Mesendoderm (in vitro differentiated cells): ENCODE measurements around the gene TCF4.
"Not testable (repeated sequence)": the region's sequence is repeated elsewhere in the genome, so short reads cannot be mapped to it uniquely, and the experiment has no call there.

Experiments used
- DNase-seq: peaks from one replicate; pipeline ENCODE4 v3.0.0; 2013
- H2AK5ac ChIP-seq: 2 replicates; pipeline ENCODE4 v1.6.1; 2013; ENCODE audit warnings: low read length, inconsistent platforms
- H2BK120ac ChIP-seq: 2 replicates; pipeline ENCODE4 v1.6.1; 2013; ENCODE audit warnings: low read depth, mild to moderate bottlenecking, low read length, moderate library complexity, mixed read lengths
- H2BK15ac ChIP-seq: replicated peaks from 2 replicates; pipeline ENCODE4 v1.6.1; 2013; ENCODE audit warnings: low read depth, mild to moderate bottlenecking, moderate library complexity
- H2BK5ac ChIP-seq: 2 replicates; pipeline ENCODE4 v1.6.1; 2013; ENCODE audit warnings: low read length, inconsistent platforms
- H3K18ac ChIP-seq: 2 replicates; pipeline ENCODE4 v1.6.1; 2013; ENCODE audit warnings: mild to moderate bottlenecking, low read length, mixed read lengths
- H3K23ac ChIP-seq: one replicate; pipeline ENCODE4 v1.6.1; 2013; ENCODE audit warnings: low read length
- H3K27ac ChIP-seq: 2 replicates; pipeline ENCODE4 v1.5.1; 2013; ENCODE audit warnings: low read depth, mild to moderate bottlenecking, inconsistent platforms, low read length, moderate library complexity
- H3K27me3 ChIP-seq: 2 replicates; pipeline ENCODE4 v1.6.1; 2013; ENCODE audit warnings: low read length, control low read depth, mild to moderate bottlenecking, inconsistent platforms; ENCODE audit not compliant: insufficient read depth, poor library complexity
- H3K36me3 ChIP-seq: 2 replicates; pipeline ENCODE4 v1.6.1; 2013; ENCODE audit warnings: low read length, inconsistent platforms; ENCODE audit not compliant: control insufficient read depth, insufficient read depth
- H3K4ac ChIP-seq: one replicate; pipeline ENCODE4 v1.6.1; 2013; ENCODE audit warnings: low read depth, mild to moderate bottlenecking, low read length, moderate library complexity
- H3K4me1 ChIP-seq: 2 replicates; pipeline ENCODE4 v1.6.1; 2013; ENCODE audit warnings: low read depth, low read length, inconsistent platforms; ENCODE audit not compliant: control insufficient read depth
- H3K4me2 ChIP-seq: 2 replicates; pipeline ENCODE4 v1.6.1; 2013; ENCODE audit warnings: low read length
- H3K4me3 ChIP-seq: 2 replicates; pipeline ENCODE4 v1.5.1; 2013; ENCODE audit warnings: mild to moderate bottlenecking, low read length
- H3K56ac ChIP-seq: one replicate; pipeline ENCODE4 v1.6.1; 2013; ENCODE audit warnings: low read length
- H3K79me1 ChIP-seq: 2 replicates; pipeline ENCODE4 v1.6.1; 2013; ENCODE audit warnings: low read length, inconsistent platforms
- H3K79me2 ChIP-seq: 2 replicates; pipeline ENCODE4 v1.6.1; 2013; ENCODE audit warnings: mild to moderate bottlenecking, low read length; ENCODE audit not compliant: control insufficient read depth, insufficient read depth
- H3K9ac ChIP-seq: 2 replicates; pipeline ENCODE4 v1.6.1; 2013; ENCODE audit warnings: low read length, inconsistent platforms
- H4K5ac ChIP-seq: one replicate; pipeline ENCODE4 v1.6.1; 2013; ENCODE audit warnings: low read length
- H4K8ac ChIP-seq: one replicate; pipeline ENCODE4 v1.6.1; 2013; ENCODE audit warnings: low read depth, mild to moderate bottlenecking, control low read depth, low read length, moderate library complexity
- WGBS: extraction: QIAGEN DNeasy Blood & Tissue Kit; methylation state at CpG from one replicate; pipeline ENCODE4 v1.1.7; 2013; ENCODE audit warnings: low lambda C conversion rate, missing lambda C conversion rate; ENCODE audit not compliant: insufficient coverage; ENCODE audit errors: extremely low coverage; 5-methylcytosine and 5-hydroxymethylcytosine counted together

TCF4 gene

DNA sequence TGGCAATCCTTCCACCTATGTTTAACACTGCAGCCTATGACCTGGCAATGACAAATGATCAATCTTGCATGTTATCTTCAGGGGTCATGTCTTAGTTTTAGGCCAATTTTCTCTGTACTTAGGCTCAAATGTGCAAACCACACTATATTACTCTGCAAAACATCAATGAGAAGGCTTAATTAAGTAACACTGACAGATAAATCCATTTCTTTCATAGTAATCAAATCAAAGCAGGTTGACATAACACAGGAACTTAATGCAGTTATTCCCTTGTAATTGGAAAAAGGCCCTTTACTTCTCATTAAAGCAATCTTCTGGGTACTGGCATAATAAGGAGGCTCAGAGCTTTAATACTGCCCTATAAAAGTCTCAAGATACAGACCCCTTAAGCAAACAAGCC lies 114.4 kb downstream of the TCF4 start:
- H3K4me2 ChIP-seq: no peak overlapping the region

GRCh38 chr18:55473058-55473457 lies 114.9 kb downstream of the TCF4 start:
- Histone ChIP-seq H3K4ac (no peak overlapping the region), H3K56ac (no peak overlapping the region), H3K27ac (no peak overlapping the region), H4K8ac (no peak overlapping the region), H3K36me3 (no peaks in the 10 kb centered on the region), H3K27me3 (no peaks in the 10 kb centered on the region), H3K18ac (no peak overlapping the region), H3K23ac (no peak overlapping the region), H3K79me2 (peaks cover 17% of the 10 kb centered on the region), H3K4me2 (no peak overlapping the region), H3K9ac (no peak overlapping the region), H2BK120ac (no peak overlapping the region), H3K4me3 (no peak overlapping the region), H3K4me1 (peaks cover 2% of the 10 kb centered on the region), H4K5ac (no peak overlapping the region), H2BK15ac (no peak overlapping the region), H2BK5ac (no peak overlapping the region), H3K79me1 (peaks cover 16% of the 10 kb centered on the region), H2AK5ac (no peak overlapping the region)
- no peak for DNase-seq
- WGBS: 100% methylated on average over 1 of the region's 2 CpGs

More for the DNA sequence above, 114.4 kb downstream of the TCF4 start:
- H3K79me1 ChIP-seq: peaks cover 15% of the 10 kb centered on the region
- H2AK5ac ChIP-seq: no peak overlapping the region
- H4K5ac ChIP-seq: no peak overlapping the region
- no peak overlapping the region for H4K8ac ChIP-seq
- H3K4me1 ChIP-seq: peaks cover 2% of the 10 kb centered on the region
- H3K9ac ChIP-seq: no peak overlapping the region
- H3K79me2 ChIP-seq: peaks cover 15% of the 10 kb centered on the region
- H2BK5ac ChIP-seq: no peak overlapping the region
- H3K27me3 ChIP-seq: no peaks in the 10 kb centered on the region
- no peaks in the 10 kb centered on the region for H3K36me3 ChIP-seq
- no peak overlapping the region for H3K23ac ChIP-seq
- H2BK15ac ChIP-seq: no peak overlapping the region
- no peak for DNase-seq
- H2BK120ac ChIP-seq: no peak overlapping the region
- no peak overlapping the region for H3K27ac ChIP-seq
- no peak overlapping the region for H3K18ac ChIP-seq
- no peak overlapping the region for H3K56ac ChIP-seq
- H3K4ac ChIP-seq: no peak overlapping the region
- H3K4me3 ChIP-seq: no peak overlapping the region

DNA sequence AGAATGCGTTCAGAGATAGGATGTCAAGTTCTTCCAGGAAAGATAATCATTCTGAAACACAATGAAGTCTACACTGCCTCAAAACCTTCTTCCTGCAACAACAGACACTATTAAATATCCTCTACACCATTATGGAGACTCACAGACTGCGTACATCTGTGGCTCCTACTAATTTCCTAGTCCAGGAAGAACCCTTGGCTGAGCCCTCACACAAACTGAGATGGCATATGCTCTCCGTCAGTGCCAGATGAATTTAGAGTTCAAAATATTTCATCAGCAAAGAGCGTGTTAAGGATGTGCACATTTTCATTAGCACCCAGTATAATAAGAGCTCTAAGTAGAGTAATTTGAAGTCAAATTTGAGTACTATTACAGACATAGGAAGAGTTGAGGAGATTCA lies 117.2 kb downstream of the TCF4 start:
- H3K36me3 ChIP-seq: no peaks in the 10 kb centered on the region
- H3K56ac ChIP-seq: no peak overlapping the region
- no peak overlapping the region for H3K4me2 ChIP-seq
- H3K79me2 ChIP-seq: peaks cover 20% of the 10 kb centered on the region
- H3K18ac ChIP-seq: no peak overlapping the region
- no CpG with 5 or more reads among the region's 4 CpGs for WGBS
- H3K4me3 ChIP-seq: no peak overlapping the region
- H3K27ac ChIP-seq: no peak overlapping the region
- H3K79me1 ChIP-seq: peaks cover 14% of the 10 kb centered on the region
- H3K4me1 ChIP-seq: peaks cover 10% of the 10 kb centered on the region
- H2BK15ac ChIP-seq: no peak overlapping the region
- no peak overlapping the region for H3K4ac ChIP-seq
- H4K8ac ChIP-seq: no peak overlapping the region
- no peaks in the 10 kb centered on the region for H3K27me3 ChIP-seq
- no peak overlapping the region for H2AK5ac ChIP-seq
- H2BK5ac ChIP-seq: no peak overlapping the region
- DNase-seq: no peak
- H2BK120ac ChIP-seq: no peak overlapping the region
- H4K5ac ChIP-seq: no peak overlapping the region
- no peak overlapping the region for H3K9ac ChIP-seq
- no peak overlapping the region for H3K23ac ChIP-seq

DNA sequence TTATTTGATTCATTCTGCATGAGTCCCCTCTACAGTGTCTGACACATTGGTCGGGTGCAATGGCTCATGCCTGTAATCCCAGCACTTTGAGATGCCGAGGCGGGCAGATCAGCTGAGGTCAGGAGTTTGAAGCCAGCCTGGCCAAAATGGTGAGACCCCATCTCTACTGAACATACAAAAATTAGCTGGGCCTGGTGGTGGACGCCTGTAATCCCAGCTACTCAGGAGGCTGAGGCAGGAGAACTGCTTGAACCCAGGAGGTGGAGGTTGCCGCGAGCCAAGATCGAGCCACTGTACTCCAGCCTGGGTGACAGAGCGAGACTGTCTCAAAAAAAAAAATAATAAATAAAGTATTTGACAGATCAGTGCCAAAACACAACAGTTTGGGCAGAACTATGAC lies 118.9 kb downstream of the TCF4 start:
- not testable (repeated sequence) for H3K23ac ChIP-seq, H3K4ac ChIP-seq, H3K27me3 ChIP-seq, H3K4me3 ChIP-seq, H2BK15ac ChIP-seq, H2BK120ac ChIP-seq, H4K8ac ChIP-seq, H4K5ac ChIP-seq, H2BK5ac ChIP-seq, H3K27ac ChIP-seq, DNase-seq, H2AK5ac ChIP-seq, H3K36me3 ChIP-seq, H3K56ac ChIP-seq, H3K4me2 ChIP-seq, H3K9ac ChIP-seq, H3K18ac ChIP-seq
- WGBS: no CpG with 5 or more reads among the region's 8 CpGs
- peaks cover 10% of the 10 kb centered on the region for H3K4me1 ChIP-seq
- peaks cover 20% of the 10 kb centered on the region for H3K79me2 ChIP-seq
- peaks cover 13% of the 10 kb centered on the region for H3K79me1 ChIP-seq

- Histone ChIP-seq H3K4ac (no peak overlapping the region), H2BK5ac (no peak overlapping the region), H4K5ac (no peak overlapping the region), H3K27ac (no peak overlapping the region), H3K4me3 (no peak overlapping the region), H4K8ac (no peak overlapping the region), H3K18ac (no peak overlapping the region), H3K27me3 (no peaks in the 10 kb centered on the region), H2AK5ac (no peak overlapping the region), H3K4me2 (no peak overlapping the region), H3K4me1 (peaks cover 9% of the 10 kb centered on the region), H3K23ac (no peak overlapping the region), H3K36me3 (no peaks in the 10 kb centered on the region), H3K9ac (no peak overlapping the region), H2BK15ac (no peak overlapping the region), H2BK120ac (no peak overlapping the region), H3K56ac (no peak overlapping the region), H3K79me1 (peaks cover 13% of the 10 kb centered on the region), H3K79me2 (peaks cover 24% of the 10 kb centered on the region)
- WGBS: no CpG with 5 or more reads among the region's 4 CpGs
- DNase-seq: no peak
Measured at GRCh38 chr18:55466789-55467188, 121.2 kb downstream of the TCF4 start.

GRCh38 chr18:55465313-55465712 lies 122.7 kb downstream of the TCF4 start:
- H3K79me2 ChIP-seq: peaks cover 22% of the 10 kb centered on the region
- no peak overlapping the region for H3K56ac ChIP-seq
- H3K4me1 ChIP-seq: peaks cover 9% of the 10 kb centered on the region
- no peak overlapping the region for H3K18ac ChIP-seq
- WGBS: no CpG with 5 or more reads among the region's 2 CpGs
- no peak overlapping the region for H2AK5ac ChIP-seq
- no peak overlapping the region for H2BK5ac ChIP-seq
- H3K27ac ChIP-seq: no peak overlapping the region
- no peak overlapping the region for H2BK120ac ChIP-seq
- no peak overlapping the region for H3K4me3 ChIP-seq
- H3K4ac ChIP-seq: no peak overlapping the region
- peak; percentile 31 for DNase-seq
- H3K23ac ChIP-seq: no peak overlapping the region
- no peak overlapping the region for H2BK15ac ChIP-seq
- H3K27me3 ChIP-seq: no peaks in the 10 kb centered on the region
- H4K8ac ChIP-seq: no peak overlapping the region
- peaks cover 11% of the 10 kb centered on the region for H3K79me1 ChIP-seq
- H3K36me3 ChIP-seq: no peaks in the 10 kb centered on the region
- H3K9ac ChIP-seq: no peak overlapping the region
- H4K5ac ChIP-seq: no peak overlapping the region
- no peak overlapping the region for H3K4me2 ChIP-seq
